NCI-H1105 treated with DMSO at 0.1 percent for 48 hours (cell line): ENCODE measurements around the gene ALS2CL.

Experiments used
- DNase-seq: peaks from one replicate; lab custom pipeline; 2025; lab: John Stamatoyannopoulos, UW

The ALS2CL gene

DNA sequence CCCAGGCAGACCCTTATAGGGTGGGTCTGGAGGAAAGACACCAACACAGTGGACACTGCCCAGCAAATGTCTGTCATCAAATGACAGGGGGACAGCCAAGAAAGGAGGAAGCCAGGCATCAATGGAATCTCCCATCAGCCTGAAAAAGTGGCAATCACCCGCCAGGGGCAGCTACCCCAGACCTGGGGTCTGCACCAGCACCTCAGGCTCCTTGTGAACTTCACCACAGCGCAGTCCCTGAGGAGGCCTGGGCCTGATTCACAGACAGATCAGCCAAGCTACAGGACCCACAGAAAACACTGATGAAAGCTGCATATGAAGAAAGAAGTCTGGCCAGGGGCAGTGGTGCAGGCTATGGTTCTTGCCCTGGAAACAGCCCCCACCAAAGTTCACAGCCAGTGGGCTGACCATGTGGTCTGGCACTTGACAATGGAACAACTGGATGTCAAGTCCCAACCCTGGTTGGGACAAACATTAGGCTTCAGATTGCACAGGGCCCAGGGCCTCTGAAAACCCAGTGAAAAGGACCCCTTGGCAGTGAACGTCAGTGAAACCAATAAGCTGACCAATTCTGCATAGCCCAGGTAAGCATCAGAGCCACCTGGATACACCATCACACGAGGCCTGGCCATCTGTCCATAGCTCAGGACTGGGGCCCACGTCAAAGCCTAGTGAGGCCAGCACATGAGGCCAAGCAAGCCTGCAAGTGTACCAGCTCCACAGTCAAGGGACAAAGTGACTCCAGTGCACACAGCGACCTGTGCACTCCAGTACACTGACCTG, 29.1 kb downstream of the ALS2CL start:
- no peak for DNase-seq

DNA sequence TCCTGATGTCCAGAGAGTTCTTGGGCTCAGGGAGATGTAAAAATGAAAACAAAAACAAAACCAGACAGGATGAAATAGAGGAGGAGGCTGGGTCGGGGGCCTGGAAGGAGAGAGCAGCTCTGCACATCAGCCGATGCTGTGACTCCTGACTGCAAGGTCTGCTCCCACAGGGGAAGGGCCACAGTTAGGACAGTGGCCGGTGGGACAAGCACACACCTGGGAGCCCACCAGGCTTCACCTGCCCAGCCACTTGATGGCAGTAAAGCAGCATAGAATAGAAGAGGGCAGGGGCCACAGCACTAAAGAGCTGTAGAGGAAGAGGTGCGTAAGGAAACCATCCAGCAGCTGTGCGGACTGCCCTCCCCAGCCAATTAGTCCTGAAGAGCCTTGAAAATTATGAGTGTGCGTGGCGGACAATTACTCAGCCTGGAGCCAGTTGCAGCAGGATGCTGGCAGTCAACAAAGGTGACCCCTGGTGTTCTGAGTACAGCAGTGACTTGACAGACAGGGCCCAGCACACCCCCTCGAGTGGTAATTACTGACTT, 29.8 kb downstream of the ALS2CL start:
- peak; percentile 69 for DNase-seq

DNA sequence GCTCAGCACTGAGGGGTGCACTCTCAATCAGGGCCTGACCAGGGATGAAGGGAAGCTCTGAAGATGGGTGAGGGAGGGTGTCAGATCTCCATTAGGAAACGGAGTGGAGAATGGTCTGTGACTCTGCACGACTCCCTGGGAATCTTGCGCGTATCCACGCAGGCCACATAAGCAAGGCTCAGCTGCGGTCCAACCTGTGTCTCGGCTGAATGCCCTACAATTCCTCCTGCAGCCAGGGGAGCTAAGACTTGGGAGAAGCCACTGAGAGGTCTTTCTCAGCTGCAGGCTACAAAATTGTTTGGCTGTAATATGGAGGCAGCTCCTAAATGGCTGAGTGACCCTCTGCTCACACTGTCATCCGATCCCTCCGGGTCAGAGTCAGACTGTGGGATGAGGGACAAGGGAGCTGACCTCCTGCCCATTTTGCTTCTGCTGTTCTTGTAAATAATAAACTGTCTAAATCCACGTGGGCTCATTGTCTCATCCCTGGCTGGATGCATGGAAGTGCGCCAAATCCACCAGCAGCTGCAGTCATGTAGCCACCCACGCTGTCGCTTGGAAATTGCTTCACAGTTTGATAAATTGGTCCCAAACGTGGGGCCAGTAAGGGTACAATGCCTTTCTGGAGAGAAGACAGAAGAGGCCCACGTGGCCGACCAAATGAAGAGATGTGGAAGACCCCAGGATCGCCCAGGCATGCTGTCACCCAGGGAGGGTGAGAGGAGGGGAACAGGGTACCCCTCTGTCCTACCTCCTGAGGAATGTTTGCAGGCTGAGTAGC, 30.5 kb downstream of the ALS2CL start:
- DNase-seq, result peak; percentile 6

DNA sequence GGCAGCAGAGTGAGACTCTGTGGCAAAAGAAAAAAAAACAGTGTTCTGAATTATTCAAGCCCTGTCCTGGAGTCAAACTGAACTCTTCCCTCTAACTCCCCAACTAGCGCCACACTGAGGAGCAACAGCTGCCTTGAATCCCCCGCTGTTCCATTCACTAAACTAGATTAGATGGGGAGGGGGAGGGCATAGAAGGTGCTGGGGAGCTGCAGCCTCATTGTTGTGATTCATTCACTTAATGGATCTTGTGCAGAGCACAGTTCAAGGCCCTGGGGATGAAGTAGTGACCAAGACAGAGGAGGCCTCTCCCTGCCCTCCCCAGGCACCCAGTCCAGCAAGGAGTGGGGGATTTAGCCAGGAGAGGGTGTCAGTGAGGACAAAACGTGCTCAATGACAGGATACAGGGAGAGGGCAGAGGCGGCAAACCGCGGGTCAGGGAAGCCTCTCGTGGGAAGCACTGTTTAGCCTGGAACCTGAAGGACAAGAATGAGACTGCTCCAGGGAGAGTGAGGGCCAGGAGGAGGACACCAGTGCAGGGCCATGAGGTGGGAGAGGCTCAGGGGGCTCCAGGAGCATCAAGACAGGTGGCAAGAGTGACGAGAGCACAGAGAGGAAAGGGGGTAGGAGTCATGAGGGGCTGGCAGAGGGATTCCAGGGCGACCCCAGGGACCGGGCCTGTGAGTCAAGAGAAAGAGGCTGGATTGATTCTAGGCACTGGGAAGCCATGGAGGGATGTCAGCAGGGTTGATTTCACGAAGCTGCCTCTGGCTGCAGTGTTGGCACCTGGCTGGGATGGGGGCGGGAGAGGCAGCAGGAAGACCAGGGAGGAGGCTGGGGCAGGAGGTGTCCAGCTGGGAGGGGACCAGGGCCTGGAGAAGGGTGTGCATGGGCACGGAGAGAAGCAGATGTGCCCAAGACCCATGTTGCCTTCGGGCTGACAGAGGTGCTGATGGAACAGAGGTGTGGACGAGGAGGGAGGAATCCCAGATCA, 31.4 kb downstream of the ALS2CL start:
- DNase-seq, result no peak

DNA sequence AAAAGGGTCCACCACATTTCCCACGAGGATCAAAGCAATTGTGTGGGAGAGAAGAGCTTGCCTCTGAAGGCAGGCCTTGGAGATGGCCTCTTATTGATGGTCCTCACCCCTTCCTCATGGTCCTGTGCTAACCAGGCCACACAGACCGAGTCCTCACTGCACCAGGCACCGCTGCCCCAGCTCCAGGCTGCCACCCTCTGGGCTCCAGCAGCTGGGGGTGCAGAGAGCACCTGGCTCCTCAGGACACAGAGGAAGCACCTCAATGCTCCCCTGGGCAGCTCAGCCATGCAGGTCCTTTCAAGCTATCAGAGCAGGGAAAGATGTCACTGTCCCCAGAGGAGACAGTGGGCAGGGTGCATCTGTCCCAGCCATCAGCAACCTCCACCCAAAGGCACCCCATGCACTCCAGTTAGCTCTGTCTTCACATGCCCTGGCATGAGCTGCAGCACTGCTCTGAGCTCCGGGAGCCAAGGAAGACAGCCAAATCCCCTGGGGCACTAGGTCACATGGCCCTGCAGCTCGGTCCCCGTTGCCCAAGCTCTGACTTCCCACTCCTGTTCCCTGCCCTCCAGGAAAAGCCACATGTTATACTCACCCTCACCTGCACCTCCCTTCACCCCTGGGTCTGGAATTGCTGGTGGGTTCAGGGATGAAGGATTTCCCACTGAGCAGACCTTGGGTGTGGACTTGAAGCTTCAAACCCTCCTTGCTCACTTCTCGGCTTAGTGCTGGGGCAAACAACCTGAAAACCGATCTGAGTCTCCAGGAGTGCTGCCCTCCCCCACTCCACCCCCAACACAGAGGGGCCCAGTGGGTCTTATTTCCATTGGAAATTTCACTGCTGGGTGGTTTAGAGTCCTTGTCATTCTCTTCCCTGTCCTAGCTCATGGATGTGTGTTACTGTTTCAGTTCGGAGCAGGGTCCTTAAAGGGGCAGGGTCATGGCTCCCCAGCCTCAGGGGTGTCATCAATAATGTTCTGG, 32.6 kb downstream of the ALS2CL start:
- peak; percentile 5 for DNase-seq

DNA sequence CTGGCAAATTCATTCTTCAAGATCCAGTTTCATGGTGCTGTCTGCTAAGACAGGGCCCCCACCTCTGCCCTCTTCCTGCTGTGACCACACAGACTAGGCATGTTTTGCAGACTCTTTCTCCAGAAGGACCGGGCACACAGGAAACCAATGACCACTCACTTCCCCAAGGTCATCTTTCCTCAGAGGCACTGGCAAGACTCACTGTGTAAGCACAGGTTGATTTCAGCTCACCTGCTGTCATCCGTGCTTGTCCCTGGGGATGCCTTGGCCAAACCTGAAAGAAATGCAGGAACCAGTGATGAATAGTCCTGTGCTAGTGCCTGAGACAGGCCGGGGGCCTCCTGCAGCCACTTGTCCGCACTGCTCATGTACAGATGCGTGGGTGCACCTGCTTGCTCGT, 33.5 kb downstream of the ALS2CL start:
- DNase-seq, result no peak

DNA sequence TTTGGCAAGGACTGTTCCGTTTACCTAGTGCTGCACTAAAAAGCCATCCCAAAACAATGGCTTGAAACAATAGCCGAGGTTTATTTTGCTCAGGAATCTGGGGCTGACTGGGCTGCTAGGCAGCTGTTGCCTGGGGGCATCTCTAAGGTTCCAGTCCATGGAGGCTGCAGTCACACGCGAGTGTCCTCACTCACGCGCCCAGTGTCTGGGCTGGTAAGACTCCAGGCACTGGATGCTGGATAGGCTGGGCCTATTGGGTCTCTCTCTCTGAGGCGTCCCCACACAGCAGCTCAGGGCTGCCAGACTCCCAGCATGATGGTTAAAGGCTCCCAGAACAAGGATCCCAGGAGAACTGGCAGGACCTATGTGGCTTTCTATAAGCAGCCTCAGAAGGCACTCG, 34.2 kb downstream of the ALS2CL start:
- DNase-seq, result no peak

DNA sequence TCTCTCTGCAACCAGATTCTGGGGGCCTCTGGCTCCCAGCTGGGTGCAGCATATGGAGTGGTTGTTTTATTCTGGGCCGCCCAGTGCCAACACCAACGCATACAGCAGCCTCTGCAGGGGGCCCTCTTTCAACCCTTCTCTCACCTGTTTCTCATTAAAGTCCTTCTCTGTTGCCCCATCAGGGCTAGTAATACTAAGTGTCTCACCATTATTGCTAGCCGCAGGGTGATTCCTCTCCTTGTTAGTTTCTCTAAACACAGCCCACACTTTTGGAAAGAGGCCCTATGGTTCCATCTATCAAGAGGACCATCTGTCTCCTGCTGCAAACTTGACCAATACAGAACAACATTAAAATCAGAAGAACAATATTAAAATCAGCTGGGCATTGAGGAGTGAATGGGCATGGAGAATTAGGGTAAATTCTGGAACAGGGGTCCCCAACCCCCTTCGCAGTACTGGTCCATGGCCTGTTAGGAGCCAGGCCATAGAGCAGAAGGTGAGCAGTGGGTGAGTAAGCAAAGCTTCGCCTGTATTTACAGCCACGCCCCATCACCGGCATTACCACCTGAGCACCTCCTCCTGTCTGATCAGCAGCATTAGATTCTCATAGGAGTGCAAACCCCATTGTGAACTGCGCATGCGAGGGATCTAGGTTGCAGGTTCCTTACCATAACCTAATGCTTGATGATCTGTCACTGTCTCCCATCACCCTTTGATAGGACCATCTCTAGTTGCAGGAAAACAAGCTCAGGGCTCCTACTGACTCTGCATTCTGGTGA, 36.5 kb downstream of the ALS2CL start:
- DNase-seq, result no peak

DNA sequence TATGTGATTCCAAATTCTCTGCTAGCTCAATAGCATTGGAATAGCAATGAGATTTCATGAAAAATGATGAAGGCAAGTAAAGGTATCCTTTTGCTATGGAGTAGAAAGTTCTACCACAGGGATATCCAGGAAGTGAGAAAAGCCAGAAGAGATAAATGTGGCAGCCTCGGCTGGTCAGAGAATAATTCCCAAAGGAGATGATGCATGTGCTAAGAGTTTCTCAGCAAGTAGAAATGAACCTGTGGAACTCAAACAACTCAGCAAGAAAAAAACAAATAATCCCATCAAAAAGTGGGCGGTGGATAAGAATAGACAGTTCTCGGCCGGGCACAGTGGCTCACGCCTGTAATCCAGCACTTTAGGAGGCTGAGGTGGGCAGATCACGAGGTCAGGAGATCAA, 38.2 kb downstream of the ALS2CL start:
- no peak for DNase-seq

DNA sequence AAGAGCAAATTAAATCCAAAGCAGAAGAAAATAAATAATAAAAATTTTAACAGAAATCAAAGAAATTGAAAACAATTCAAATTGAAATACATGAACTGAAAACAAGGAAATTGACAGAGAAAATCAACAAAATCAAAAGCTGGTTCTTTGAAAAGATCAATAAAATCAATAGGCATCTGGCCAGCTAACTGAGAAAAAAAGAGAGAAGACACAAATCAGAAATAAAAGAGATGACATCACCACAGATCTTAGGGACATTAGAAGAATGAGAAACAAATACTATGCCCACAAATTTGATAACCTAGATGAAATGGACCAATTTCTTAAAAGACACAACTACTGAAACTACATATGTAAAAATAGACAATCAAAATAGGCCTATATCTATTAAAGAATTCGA, 42.4 kb downstream of the ALS2CL start:
- DNase-seq, result no peak

DNA sequence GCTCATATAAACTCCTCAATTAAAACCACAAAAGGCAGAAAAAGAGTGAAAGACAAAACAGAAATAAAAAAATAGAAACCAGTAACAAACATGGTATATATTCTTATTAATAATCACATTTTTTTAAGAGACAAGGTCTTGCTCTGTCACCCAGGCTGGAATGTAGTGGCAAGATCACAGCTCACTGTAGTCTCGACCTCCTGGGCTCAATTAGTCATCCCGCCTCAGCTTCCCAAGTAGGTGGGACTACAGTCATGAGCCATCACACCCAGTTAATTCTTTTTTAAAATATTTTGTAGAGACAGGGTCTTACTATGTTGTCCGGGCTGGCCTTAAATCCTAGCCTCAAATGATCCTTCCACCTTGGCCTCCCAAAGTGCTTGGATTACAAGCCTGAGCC, 44.0 kb downstream of the ALS2CL start:
- DNase-seq, result no peak

DNA sequence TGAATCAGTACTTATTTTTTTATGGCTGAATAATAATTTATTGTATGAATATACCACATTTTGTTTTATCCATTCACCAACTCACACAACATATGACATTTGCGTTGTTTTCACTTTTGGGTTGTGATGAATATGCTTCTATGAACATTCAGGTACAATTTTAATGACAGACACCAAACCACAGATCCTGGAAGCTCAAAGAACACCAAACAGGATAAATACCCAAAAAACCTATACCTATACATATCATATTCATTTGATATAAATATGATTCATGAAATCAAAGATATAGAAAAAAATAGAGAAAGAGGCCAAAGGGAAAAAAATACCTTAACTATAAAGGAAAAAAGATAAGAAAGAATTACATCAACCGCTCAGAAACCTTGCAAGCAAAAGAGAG, 45.4 kb downstream of the ALS2CL start:
- no peak for DNase-seq

DNA sequence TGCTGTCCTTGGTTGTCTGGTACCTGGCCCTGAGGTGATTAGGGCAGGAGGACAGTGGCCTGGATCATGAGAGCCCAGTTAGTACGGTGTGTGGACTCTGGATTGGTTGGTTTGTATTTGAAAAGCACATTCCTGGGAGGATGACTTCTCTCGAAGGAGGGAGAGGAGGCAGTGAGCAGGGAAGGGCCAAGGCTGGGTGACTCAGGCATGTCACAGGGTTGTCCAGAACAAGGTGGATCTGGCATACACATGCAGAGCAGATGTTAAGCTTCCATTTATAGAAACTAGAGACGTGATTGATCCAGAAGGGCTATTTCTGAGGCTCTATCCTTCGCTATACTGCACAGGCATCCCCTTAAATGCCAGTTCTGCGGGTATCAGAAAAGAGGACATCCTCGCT, 46.8 kb downstream of the ALS2CL start:
- no peak for DNase-seq

DNA sequence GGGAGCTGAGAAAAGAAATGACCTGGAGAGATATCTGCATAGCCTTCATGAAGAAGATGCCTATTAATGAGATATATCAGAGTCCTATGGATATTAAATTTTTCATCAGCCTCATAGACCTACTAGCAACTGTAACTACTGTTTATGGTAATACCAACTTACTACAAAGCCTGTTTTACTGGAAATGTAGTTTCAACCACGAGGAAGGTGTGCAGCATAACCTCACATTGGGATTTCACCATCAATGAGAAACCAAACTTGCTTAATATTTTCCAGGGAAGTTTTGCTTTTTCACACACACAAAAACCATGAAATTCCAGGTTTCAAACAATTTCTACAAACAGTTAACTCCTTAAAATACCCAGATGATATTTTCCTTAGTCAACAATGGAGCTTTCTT, 49.8 kb downstream of the ALS2CL start:
- no peak for DNase-seq

DNA sequence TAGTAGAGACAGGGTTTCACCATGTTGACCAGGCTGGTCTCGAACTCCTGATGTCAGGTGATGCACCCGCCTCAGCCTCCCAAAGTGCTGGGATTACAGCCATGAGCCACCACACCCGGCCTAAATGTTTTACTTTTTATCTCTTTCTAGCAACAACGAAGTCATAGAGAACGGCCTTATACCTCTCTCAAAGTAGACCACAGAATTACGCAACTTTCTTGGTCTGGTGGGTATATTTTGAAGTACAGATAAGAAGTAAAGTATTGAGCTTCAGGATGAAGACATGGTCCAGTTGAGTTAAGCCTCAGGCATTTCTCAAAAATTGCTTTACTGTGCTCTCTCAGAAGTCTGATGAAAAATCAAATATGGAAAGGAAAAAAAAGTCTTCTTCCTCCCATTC, 50.5 kb downstream of the ALS2CL start:
- DNase-seq, result no peak

DNA sequence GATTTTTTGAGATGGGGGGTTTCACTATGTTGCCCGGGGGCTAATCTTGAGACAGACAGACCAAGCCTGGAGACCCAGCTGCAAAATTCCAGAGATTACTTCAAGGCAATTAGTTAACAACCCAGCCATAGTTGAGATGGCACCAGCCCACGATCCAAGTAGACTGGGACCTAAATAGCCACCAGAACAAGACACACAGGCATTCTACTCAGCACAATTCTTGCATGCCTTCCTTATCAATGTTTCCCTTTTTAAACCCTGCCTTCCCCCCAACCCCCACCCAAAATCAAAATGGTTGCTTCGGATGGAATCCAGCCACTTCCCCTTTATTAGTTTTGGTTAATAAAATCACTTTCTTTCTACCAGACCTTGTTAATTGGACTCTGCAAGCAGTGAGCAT, 52.6 kb downstream of the ALS2CL start:
- DNase-seq, result no peak

DNA sequence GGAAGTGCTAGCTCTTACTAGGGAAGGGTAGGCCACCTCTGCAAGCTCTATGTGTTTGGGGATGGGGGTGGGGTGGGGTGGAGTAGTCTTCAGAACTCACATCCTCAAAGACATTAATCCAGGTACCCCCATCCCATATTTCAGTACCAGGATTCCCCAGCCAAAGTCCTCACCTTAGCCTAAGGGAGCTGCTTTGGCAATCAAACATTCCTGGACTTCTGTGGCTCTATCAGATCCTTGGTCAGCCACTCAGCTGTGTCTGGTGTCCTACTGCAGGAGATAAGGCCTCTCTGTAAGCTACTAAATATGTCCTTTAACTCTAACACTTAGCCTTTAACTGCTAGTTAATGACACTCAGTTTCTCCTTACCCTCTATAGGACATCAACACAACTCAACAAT, 54.3 kb downstream of the ALS2CL start:
- no peak for DNase-seq

DNA sequence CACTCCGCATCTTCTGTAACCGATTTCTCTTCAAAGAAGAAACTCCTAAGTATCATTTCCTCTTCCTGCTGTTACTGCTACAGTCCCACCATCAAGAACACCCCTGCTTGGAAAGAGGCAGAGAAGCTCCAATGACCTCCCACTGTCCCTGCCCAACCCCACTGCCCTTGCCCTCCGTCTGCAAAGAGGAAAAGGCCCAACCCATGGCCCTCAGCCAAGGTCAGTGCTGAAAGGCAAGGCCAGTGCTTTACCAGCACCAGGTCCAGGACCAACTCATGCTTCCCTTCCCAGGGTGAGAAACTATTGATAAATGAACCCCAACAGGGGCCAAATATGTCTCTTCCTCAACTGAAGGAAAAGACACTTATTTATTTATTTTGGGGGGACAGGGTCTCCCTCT, 58.6 kb downstream of the ALS2CL start:
- DNase-seq, result no peak

DNA sequence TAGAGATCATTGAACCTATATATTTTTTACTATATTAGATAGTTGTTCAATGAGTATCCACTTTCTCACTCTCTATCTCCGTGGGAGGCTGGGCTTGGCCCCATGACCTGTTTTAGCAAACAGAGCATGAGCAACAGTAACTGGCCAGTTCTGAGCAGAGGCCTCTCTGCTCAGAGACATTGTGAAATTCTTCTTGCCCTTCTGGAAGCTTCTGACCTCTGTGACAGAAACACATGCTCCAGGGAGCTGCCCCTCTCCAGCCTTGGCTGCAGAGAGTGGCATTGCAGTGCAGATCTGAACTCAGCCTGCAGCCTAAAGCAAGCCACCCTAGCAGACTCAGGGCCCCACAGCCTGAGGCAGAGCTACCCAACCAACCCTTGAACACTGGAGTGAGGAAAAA, 60.7 kb downstream of the ALS2CL start:
- DNase-seq, result no peak
